HUDEP-2 (cell line): ENCODE measurements around the gene GNG8.

Experiments
- DNase-seq, 76 experiments: peaks; one replicate each; lab custom pipeline; 2025; ENCODE audit not compliant: unreplicated experiment in 76 of 76; lab: John Stamatoyannopoulos, UW

Gene GNG8

GRCh38 chr19:46648060-46648960 is 12.3 kb upstream of the GNG8 start:
- no peak for DNase-seq

- DNase-seq, result no peak
These were observed 10.4 kb upstream of the GNG8 start for GRCh38 chr19:46646402-46646801.

- no peak for DNase-seq
These were observed 8.7 kb upstream of the GNG8 start for GRCh38 chr19:46644720-46645119.

GRCh38 chr19:46640656-46641055 is 4.7 kb upstream of the GNG8 start:
- DNase-seq, result no peak

- no peak for DNase-seq
These were observed 3.6 kb upstream of the GNG8 start for GRCh38 chr19:46639358-46640182.

GRCh38 chr19:46637224-46637623 is 1.2 kb upstream of the GNG8 start:
- no peak for DNase-seq

- DNase-seq, result no peak
These were observed 1.3 kb downstream of the GNG8 start for GRCh38 chr19:46634656-46635218.

GRCh38 chr19:46634045-46634655 is 1.9 kb downstream of the GNG8 start:
- peak in 75 of 76 experiments; percentile 30 to 99 (median 94) for DNase-seq

- DNase-seq, result no peak
These were observed 2.9 kb downstream of the GNG8 start for GRCh38 chr19:46633130-46633529.

GRCh38 chr19:46631481-46631880 is 4.5 kb downstream of the GNG8 start:
- no peak for DNase-seq

- DNase-seq, result no peak
These were observed 5.3 kb downstream of the GNG8 start for GRCh38 chr19:46630586-46631205.

GRCh38 chr19:46629546-46630025 is 6.4 kb downstream of the GNG8 start:
- DNase-seq, result peak in 73 of 76 experiments; percentile 34 to 89 (median 74)

GRCh38 chr19:46628970-46629369 is 7.0 kb downstream of the GNG8 start:
- DNase-seq, result peak in 6 of 76 experiments; percentile 17 to 39 (median 24)

- no peak for DNase-seq
These were observed 9.6 kb downstream of the GNG8 start for GRCh38 chr19:46626446-46626845.

GRCh38 chr19:46625731-46626130 is 10.3 kb downstream of the GNG8 start:
- DNase-seq, result no peak

GRCh38 chr19:46624958-46625661 is 10.9 kb downstream of the GNG8 start, which contains the start of gene PTGIR:
TSS of gene PTGIR (minus strand) at chr19:46625089. CDS start at chr19:46624225, 864 bp downstream.
- peak in 1 of 76 experiments; percentile 21 for DNase-seq

- DNase-seq, result no peak
These were observed 12.0 kb downstream of the GNG8 start for GRCh38 chr19:46623915-46624502.

- DNase-seq, result no peak
These were observed 13.9 kb downstream of the GNG8 start for GRCh38 chr19:46622118-46622446.
